SJSA1 (cell line): ENCODE measurements around the gene VPS13A. TPM values are rescaled to one million over a fixed set of nuclear protein-coding genes. Genes with fewer than 3 reads are reported as not detected.
"Not testable (repeated sequence)": the region's sequence is repeated elsewhere in the genome, so short reads cannot be mapped to it uniquely, and the experiment has no call there.

Experiments
- DNase-seq, 2 experiments: peaks; one replicate each; pipeline ENCODE4 v3.0.0-alpha.2; 2015 to 2020; ENCODE audit warnings: low spot score in 2 of 2, low read depth in 1 of 2
- H3K27ac ChIP-seq: fragments of 250-450 bp; sonication (Bioruptor Pico); 2 replicates; pipeline ENCODE4 v1.5.1; 2020; ENCODE audit warnings: mild to moderate bottlenecking, moderate library complexity
- H3K27me3 ChIP-seq: fragments of 250-450 bp; sonication (Bioruptor Pico); replicated peaks from 2 replicates; pipeline ENCODE4 v1.5.1; 2020; ENCODE audit warnings: mild to moderate bottlenecking, moderate library complexity
- H3K36me3 ChIP-seq: fragments of 250-450 bp; sonication (Bioruptor Pico); 2 replicates; pipeline ENCODE4 v1.5.1; 2020; ENCODE audit warnings: mild to moderate bottlenecking
- H3K4me1 ChIP-seq: fragments of 250-450 bp; sonication (Bioruptor Pico); replicated peaks from 2 replicates; pipeline ENCODE4 v1.6.1; 2021; ENCODE audit warnings: mild to moderate bottlenecking
- H3K4me3 ChIP-seq: fragments of 250-450 bp; sonication (Bioruptor Pico); 2 replicates; pipeline ENCODE4 v1.5.1; 2020; ENCODE audit warnings: mild to moderate bottlenecking
- H3K9me3 ChIP-seq: fragments of 250-450 bp; sonication (Bioruptor Pico); replicated peaks from 2 replicates; pipeline ENCODE4 v1.5.1; 2020; ENCODE audit warnings: mild to moderate bottlenecking
- total RNA-seq: library from RNA; depleted of rRNA; stranded (reverse); fragments of >200 nt; shearing (Covaris generic); gene quantifications from 2 replicates; pipeline ENCODE4 v1.2.3, GENCODE V29; 2014

Gene VPS13A
- total RNA-seq, 1 experiment from 2014 or later: 9.9 TPM

DNA sequence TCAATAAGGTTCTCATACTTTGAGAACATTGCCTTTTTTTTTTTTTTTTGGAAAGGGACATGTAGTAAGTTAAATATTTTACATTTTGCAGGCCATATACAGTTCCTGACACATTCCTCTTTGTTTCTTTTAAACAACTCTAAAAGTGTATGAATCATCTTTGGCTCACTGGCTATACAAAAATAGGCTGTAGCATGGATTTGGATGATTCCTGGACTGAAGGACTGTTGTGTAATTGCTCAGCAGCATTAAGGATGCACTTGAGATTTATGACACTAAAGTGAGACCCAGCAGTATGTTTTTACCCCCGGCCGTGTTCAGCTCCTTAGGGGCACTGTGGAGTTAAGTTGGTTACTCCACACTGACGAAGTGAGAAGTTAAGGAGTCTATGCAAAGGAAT lies 41.3 kb downstream of the VPS13A start:
- H3K36me3 ChIP-seq: no peaks in the 10 kb centered on the region
- no peaks in the 10 kb centered on the region for H3K27me3 ChIP-seq
- no peak overlapping the region for H3K4me3 ChIP-seq
- H3K27ac ChIP-seq: no peak overlapping the region
- H3K9me3 ChIP-seq: no peaks in the 10 kb centered on the region
- no peaks in the 10 kb centered on the region for H3K4me1 ChIP-seq
- DNase-seq: peak in 1 of 2 experiments; percentile 11

DNA sequence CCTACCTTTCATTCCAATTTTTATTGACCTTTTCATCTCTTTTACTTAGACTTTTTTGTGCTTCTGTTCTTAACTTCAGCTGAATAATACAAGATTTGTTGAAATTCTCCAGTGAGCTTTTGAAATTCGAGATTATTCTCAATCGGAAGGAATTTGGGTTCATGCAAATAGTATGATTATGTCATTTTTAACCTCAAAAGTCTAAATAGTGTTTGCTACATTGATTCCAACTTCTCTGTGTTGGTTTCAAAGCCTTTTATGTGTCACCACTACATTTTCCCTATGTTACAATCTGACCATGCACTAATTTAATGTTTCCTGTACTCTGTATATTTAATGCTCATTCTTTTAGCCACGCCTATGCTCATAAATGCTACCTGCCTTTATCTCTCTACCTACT lies 44.1 kb downstream of the VPS13A start:
- H3K4me3 ChIP-seq: no peak overlapping the region
- no peaks in the 10 kb centered on the region for H3K4me1 ChIP-seq
- no peaks in the 10 kb centered on the region for H3K27me3 ChIP-seq
- no peak for DNase-seq
- H3K9me3 ChIP-seq: no peaks in the 10 kb centered on the region
- no peaks in the 10 kb centered on the region for H3K36me3 ChIP-seq
- no peak overlapping the region for H3K27ac ChIP-seq

- H3K4me1 ChIP-seq: no peaks in the 10 kb centered on the region
- H3K36me3 ChIP-seq: no peaks in the 10 kb centered on the region
- H3K9me3 ChIP-seq: no peaks in the 10 kb centered on the region
- no peak overlapping the region for H3K4me3 ChIP-seq
- no peak overlapping the region for H3K27ac ChIP-seq
- DNase-seq: no peak
- no peaks in the 10 kb centered on the region for H3K27me3 ChIP-seq
These were observed 47.5 kb downstream of the VPS13A start for GRCh38 chr9:77224746-77225312.

DNA sequence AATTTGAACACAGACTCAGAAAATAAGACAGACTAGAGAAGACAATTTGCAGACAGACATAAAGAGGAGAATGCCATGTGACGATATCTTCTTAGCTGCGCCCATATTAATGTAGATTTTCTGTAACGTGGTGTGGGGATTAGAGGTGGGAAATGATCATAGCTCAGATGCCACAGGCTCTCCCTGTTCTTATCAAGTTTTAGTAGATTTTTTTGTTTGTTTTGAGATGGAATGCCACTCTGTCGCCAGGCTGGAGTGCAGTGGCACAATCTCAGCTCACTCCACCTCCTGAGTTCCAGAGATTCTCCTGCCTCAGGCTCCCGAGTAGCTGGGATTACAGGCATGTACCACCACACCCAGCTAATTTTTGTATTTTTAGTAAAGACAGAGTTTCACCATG lies 59.4 kb downstream of the VPS13A start:
- no peak for DNase-seq
- Histone ChIP-seq H3K9me3 (no peaks in the 10 kb centered on the region), H3K27ac (no peak overlapping the region), H3K4me1 (no peaks in the 10 kb centered on the region), H3K36me3 (no peaks in the 10 kb centered on the region), H3K4me3 (no peak overlapping the region), H3K27me3 (no peaks in the 10 kb centered on the region)

GRCh38 chr9:77237896-77238295 lies 60.6 kb downstream of the VPS13A start:
- H3K4me3 ChIP-seq: no peak overlapping the region
- H3K27ac ChIP-seq: no peak overlapping the region
- no peaks in the 10 kb centered on the region for H3K4me1 ChIP-seq
- no peaks in the 10 kb centered on the region for H3K36me3 ChIP-seq
- H3K27me3 ChIP-seq: no peaks in the 10 kb centered on the region
- H3K9me3 ChIP-seq: no peaks in the 10 kb centered on the region
- DNase-seq: no peak

- H3K4me3 ChIP-seq: no peak overlapping the region
- H3K4me1 ChIP-seq: no peaks in the 10 kb centered on the region
- H3K27ac ChIP-seq: no peak overlapping the region
- no peaks in the 10 kb centered on the region for H3K36me3 ChIP-seq
- no peaks in the 10 kb centered on the region for H3K27me3 ChIP-seq
- H3K9me3 ChIP-seq: no peaks in the 10 kb centered on the region
- DNase-seq: no peak
These were observed 73.7 kb downstream of the VPS13A start for GRCh38 chr9:77251050-77251449.

- no peaks in the 10 kb centered on the region for H3K9me3 ChIP-seq
- H3K27me3 ChIP-seq: no peaks in the 10 kb centered on the region
- H3K4me3 ChIP-seq: no peak overlapping the region
- no peak for DNase-seq
- H3K27ac ChIP-seq: no peak overlapping the region
- H3K4me1 ChIP-seq: no peaks in the 10 kb centered on the region
- H3K36me3 ChIP-seq: no peaks in the 10 kb centered on the region
These were observed 79.9 kb downstream of the VPS13A start for GRCh38 chr9:77257275-77257674.

DNA sequence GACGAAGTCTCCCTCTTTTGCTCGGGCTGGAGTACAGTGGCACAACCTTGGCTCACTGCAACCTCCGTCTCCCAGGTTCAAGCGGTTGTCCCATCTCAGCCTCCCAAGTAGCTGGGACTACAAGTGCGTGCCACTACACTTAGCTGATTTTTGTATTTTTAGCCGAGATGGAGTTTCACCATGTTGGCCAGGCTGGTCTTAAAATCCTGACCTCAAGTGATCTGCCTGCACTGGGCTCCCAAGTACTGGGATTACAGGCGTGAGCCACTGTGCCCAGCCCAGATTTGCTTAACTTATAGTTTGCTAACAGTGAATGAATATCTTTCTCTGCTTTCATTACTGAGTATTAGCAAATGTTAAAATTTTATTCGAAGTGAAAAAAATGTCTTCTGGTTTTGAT lies 84.3 kb downstream of the VPS13A start:
- no peak for DNase-seq
- H3K4me1 ChIP-seq: no peaks in the 10 kb centered on the region
- H3K36me3 ChIP-seq: no peaks in the 10 kb centered on the region
- H3K27me3 ChIP-seq: no peaks in the 10 kb centered on the region
- H3K9me3 ChIP-seq: no peaks in the 10 kb centered on the region
- no peak overlapping the region for H3K27ac ChIP-seq
- no peak overlapping the region for H3K4me3 ChIP-seq

GRCh38 chr9:77267762-77268161 lies 90.4 kb downstream of the VPS13A start:
- H3K4me1 ChIP-seq, H3K27ac ChIP-seq, H3K4me3 ChIP-seq, DNase-seq, H3K9me3 ChIP-seq, H3K36me3 ChIP-seq, H3K27me3 ChIP-seq: not testable (repeated sequence)

DNA sequence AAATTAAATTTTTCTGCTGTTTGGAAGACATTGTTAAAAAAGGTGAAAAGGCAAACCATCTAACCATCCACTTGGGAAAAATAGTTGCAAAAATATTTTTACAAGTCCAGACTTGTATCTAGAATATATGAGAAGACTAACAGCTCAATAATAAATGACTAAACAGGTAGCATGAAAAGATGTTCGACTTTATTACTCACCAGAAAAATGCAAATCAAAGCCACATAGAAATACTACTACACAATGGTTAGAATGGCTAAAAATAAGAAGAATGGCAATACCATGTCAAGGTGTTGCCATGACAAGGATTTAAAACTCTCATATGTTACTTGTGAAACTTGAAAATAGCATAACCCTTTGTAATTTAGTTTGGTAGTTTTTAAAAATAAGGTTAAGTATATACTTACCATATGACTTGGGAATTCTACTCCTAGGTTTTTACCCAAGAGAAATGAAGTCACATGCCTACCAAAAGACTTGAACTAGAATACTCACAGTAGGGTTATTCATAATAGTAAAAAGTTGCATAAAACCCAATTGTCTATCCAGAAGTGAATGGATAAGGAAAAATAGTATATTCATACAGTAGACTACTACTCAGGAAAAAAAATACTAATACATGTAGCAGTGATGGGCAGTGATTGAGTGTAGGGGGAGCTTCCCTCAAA lies 93.8 kb downstream of the VPS13A start:
- Histone ChIP-seq H3K36me3 (no peaks in the 10 kb centered on the region), H3K4me3 (no peak overlapping the region), H3K27ac (no peak overlapping the region), H3K4me1 (no peaks in the 10 kb centered on the region), H3K27me3 (no peaks in the 10 kb centered on the region), H3K9me3 (no peaks in the 10 kb centered on the region)
- DNase-seq: no peak

DNA sequence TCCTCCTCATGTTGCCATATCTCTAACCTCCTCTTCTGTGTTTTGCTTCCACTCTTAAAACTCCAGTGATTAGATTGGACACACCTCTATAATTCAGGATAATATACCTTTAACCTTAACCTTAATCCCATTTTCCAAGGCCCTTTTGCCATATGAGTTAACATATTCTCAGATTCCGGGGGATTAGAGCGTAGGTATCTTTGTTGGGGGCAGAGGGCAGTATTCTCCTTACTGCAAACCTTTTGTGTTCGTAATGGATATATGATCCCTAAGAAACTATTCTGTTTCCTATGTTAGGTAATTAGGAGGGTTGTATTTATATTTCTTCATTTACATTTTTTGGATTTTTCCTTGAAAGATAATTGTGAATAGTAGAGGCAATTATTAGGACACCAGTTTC lies 99.5 kb downstream of the VPS13A start:
- Histone ChIP-seq H3K36me3 (no peaks in the 10 kb centered on the region), H3K27ac (no peak overlapping the region), H3K9me3 (no peaks in the 10 kb centered on the region), H3K27me3 (no peaks in the 10 kb centered on the region), H3K4me1 (no peaks in the 10 kb centered on the region), H3K4me3 (no peak overlapping the region)
- no peak for DNase-seq

- Histone ChIP-seq H3K27ac (no peak overlapping the region), H3K27me3 (no peaks in the 10 kb centered on the region), H3K36me3 (no peaks in the 10 kb centered on the region), H3K4me3 (no peak overlapping the region), H3K4me1 (no peaks in the 10 kb centered on the region), H3K9me3 (no peaks in the 10 kb centered on the region)
- no peak for DNase-seq
These were observed 100.4 kb downstream of the VPS13A start for GRCh38 chr9:77277719-77278118.

DNA sequence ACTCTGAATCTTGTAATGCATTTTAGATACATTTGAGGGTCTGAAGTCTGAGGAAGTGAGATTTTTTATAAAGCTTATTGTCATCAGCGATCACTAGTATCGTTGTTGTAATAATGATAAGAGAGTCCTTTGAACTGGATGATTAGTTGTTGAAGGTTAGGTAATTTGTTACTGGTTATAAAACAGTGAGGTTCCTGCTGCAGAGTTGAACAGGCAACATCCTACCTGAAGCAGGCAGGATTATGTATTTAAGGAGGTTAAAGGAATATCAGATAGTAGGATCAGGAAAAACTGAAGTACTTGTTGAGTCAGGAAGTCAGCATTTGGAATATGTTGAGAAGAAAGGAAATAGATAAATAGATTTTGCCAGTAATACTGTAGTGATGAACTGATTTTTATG lies 106.7 kb downstream of the VPS13A start:
- Histone ChIP-seq H3K4me3 (no peak overlapping the region), H3K4me1 (no peaks in the 10 kb centered on the region), H3K9me3 (no peaks in the 10 kb centered on the region), H3K36me3 (no peaks in the 10 kb centered on the region), H3K27ac (no peak overlapping the region), H3K27me3 (no peaks in the 10 kb centered on the region)
- no peak for DNase-seq

GRCh38 chr9:77284616-77285015 lies 107.3 kb downstream of the VPS13A start:
- no peak overlapping the region for H3K4me3 ChIP-seq
- H3K27ac ChIP-seq: no peak overlapping the region
- H3K36me3 ChIP-seq: no peaks in the 10 kb centered on the region
- no peak for DNase-seq
- no peaks in the 10 kb centered on the region for H3K27me3 ChIP-seq
- H3K4me1 ChIP-seq: no peaks in the 10 kb centered on the region
- no peaks in the 10 kb centered on the region for H3K9me3 ChIP-seq

GRCh38 chr9:77290373-77290772 lies 113.0 kb downstream of the VPS13A start:
- Histone ChIP-seq H3K4me1 (peaks cover 14% of the 10 kb centered on the region), H3K9me3 (no peaks in the 10 kb centered on the region), H3K4me3 (no peak overlapping the region), H3K27ac (peak overlapping the region; percentile 40), H3K27me3 (no peaks in the 10 kb centered on the region), H3K36me3 (no peaks in the 10 kb centered on the region)
- DNase-seq: peak in 1 of 2 experiments; percentile 31
